Nephron progenitor cell (in vitro differentiated cells): ENCODE results near the gene PDLIM7.

ENCODE experiments used
- DNase-seq: peaks from one replicate; pipeline ENCODE4 v3.0.0; 2021
- H3K27ac Mint-ChIP-seq: 2 replicates; pipeline ENCODE4 v1.8.0; 2021; ENCODE audit warnings: mild to moderate bottlenecking, moderate library complexity, mixed read lengths
- H3K27me3 Mint-ChIP-seq: 2 replicates; pipeline ENCODE4 v1.8.0; 2021; ENCODE audit warnings: mild to moderate bottlenecking, low read depth, mixed read lengths; ENCODE audit not compliant: poor library complexity
- H3K36me3 Mint-ChIP-seq: 2 replicates; pipeline ENCODE4 v1.8.0; 2021; ENCODE audit warnings: low read depth, mixed read lengths
- H3K4me1 Mint-ChIP-seq: 2 replicates; pipeline ENCODE4 v1.8.0; 2021; ENCODE audit warnings: mixed read lengths
- H3K4me3 Mint-ChIP-seq: 2 replicates; pipeline ENCODE4 v1.8.0; 2021; ENCODE audit warnings: mild to moderate bottlenecking, moderate library complexity, mixed read lengths
- H3K9me3 Mint-ChIP-seq: 2 replicates; pipeline ENCODE4 v1.8.0; 2021; ENCODE audit warnings: mild to moderate bottlenecking, moderate library complexity, mixed read lengths
- CTCF ChIP-seq: fragments of 200-600 bp; sonication (generic); IDR thresholded peaks from 2 replicates; pipeline ENCODE4 v1.5.0; 2021; ENCODE audit warnings: antibody characterized with exemption

The PDLIM7 gene

GRCh38 chr5:177496727-177497291 lies 595 bp downstream of the PDLIM7 start:
- peaks cover 72% of the 10 kb centered on the region for H3K4me1 Mint-ChIP-seq
- peaks cover 16% of the 10 kb centered on the region for H3K27me3 Mint-ChIP-seq
- peaks cover 8% of the 10 kb centered on the region for H3K36me3 Mint-ChIP-seq

GRCh38 chr5:177496070-177496726 lies 1.2 kb downstream of the PDLIM7 start:
- H3K4me1 Mint-ChIP-seq: peaks cover 74% of the 10 kb centered on the region
- H3K36me3 Mint-ChIP-seq: peaks cover 11% of the 10 kb centered on the region
- H3K9me3 Mint-ChIP-seq: no peaks in the 10 kb centered on the region
- H3K4me3 Mint-ChIP-seq: peak overlapping the region; percentile 89
- peaks cover 16% of the 10 kb centered on the region for H3K27me3 Mint-ChIP-seq
- peak overlapping the region; percentile 93 for H3K27ac Mint-ChIP-seq
- DNase-seq: peak; percentile 34
- TF ChIP-seq CTCF: peak; percentile 34

More at GRCh38 chr5:177496727-177497291, 595 bp downstream of the PDLIM7 start:
- peak overlapping the region; percentile 89 for H3K4me3 Mint-ChIP-seq
- H3K27ac Mint-ChIP-seq: no peak overlapping the region
- TF ChIP-seq CTCF: no peak
- DNase-seq: peak; percentile 82
- no peaks in the 10 kb centered on the region for H3K9me3 Mint-ChIP-seq

- Mint-ChIP-seq H3K4me3 (peak overlapping the region; percentile 89), H3K36me3 (peaks cover 13% of the 10 kb centered on the region), H3K27me3 (peaks cover 16% of the 10 kb centered on the region), H3K9me3 (no peaks in the 10 kb centered on the region), H3K27ac (peak overlapping the region; percentile 93), H3K4me1 (peaks cover 71% of the 10 kb centered on the region)
- DNase-seq: peak; percentile 74
- TF ChIP-seq CTCF: no peak
These were observed 2.0 kb downstream of the PDLIM7 start for GRCh38 chr5:177495243-177496060.

GRCh38 chr5:177494346-177495195 lies 2.8 kb downstream of the PDLIM7 start:
- H3K4me1 Mint-ChIP-seq: peaks cover 67% of the 10 kb centered on the region
- H3K9me3 Mint-ChIP-seq: no peaks in the 10 kb centered on the region
- H3K27ac Mint-ChIP-seq: peak overlapping the region; percentile 42
- H3K36me3 Mint-ChIP-seq: peaks cover 13% of the 10 kb centered on the region
- H3K27me3 Mint-ChIP-seq: peaks cover 13% of the 10 kb centered on the region
- peak; percentile 52 for DNase-seq
- TF ChIP-seq CTCF: no peak
- H3K4me3 Mint-ChIP-seq: peak overlapping the region; percentile 89

- Mint-ChIP-seq H3K27ac (no peak overlapping the region), H3K4me1 (peaks cover 61% of the 10 kb centered on the region), H3K36me3 (peaks cover 13% of the 10 kb centered on the region), H3K27me3 (peaks cover 6% of the 10 kb centered on the region), H3K4me3 (peak overlapping the region; percentile 36), H3K9me3 (no peaks in the 10 kb centered on the region)
- TF ChIP-seq CTCF: no peak
- DNase-seq: no peak
These were observed 3.5 kb downstream of the PDLIM7 start for GRCh38 chr5:177493795-177494345.
